HG03439 (cell line): Measurements from ENCODE around the gene POLR2J.
A peak's percentile ranks its signal among the peaks of the same experiment; 100 is the strongest.
"Not testable (repeated sequence)": the region's sequence is repeated elsewhere in the genome, so short reads cannot be mapped to it uniquely, and the experiment has no call there.

Experiments used
- ATAC-seq: cut with Tn5 transposase; IDR thresholded peaks from one replicate; pipeline ENCODE4 v1.9.1; 2021; ENCODE audit warnings: mild to moderate bottlenecking, moderate library complexity; ENCODE audit not compliant: unreplicated experiment

The POLR2J gene

DNA sequence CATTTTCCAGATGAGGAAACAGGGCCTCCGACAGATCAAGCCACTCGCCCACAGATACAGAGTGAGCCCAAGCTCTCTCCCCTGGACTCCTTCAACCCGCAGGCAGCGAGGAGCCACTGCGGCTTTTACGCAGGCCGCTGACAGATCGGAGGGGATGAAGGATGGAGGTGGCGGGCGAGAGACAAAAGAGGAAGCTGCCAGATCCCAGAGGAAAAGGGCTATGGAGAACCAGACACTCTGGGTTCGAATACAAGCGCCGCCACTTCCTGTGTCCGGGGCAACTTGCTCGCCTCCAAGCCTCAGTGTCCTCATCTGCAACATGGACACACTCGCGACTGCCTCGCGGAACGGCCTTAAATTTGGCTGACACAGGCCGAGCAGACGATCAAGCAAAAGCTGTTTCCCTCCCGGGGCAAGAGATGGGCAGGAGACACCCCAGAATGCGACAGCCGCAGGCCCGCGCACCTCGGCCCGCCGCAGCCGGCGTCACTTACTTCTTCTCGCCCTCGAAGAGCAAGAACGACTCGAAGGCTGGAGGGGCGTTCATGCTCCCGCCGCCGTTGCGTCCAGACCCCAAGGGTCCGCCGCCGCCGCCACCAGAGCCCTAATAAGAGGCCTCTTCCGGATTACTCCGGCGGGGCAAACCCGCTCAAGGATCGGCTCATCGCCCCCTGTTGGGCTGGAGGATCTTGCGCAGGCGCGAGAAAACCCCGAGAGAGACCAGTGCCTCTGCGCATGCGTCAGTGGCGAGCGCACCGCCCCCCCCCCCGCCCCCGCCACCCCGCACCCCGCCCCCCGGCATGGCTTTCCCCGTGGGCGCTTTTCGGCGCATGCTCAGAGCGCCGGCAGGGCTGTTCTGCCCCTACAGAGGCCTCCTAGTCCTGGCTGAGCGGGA is at the start of gene POLR2J:
Gene POLR2J, minus strand, starts transcription at position 609 of the 895 bp plus-strand sequence. Its CDS starts 62 bp downstream, at position 547.
- peak; percentile 79 for ATAC-seq

- not testable (repeated sequence) for ATAC-seq
Measured at GRCh38 chr7:102527822-102528793, 49.4 kb upstream of the POLR2J start.

DNA sequence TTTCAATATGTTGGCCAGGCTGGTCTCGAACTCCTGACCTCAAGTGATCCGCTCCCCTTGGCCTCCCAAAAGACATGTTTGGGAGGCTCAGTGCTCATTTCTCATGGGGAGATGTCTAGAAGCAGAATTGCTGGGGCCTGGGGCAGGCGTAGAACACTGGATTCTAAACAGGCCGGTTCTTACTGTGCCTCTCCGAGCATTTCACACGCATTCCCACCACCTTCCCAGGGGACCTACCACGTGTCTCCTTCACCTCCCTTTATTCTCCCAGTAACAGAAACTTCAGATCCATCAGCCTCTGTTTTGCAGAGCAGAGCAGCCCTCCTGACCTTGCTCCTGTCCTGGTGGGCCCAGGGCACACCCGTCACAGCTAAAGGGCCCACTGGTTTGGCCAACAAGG is 48.5 kb upstream of the POLR2J start:
- ATAC-seq, result not testable (repeated sequence)

DNA sequence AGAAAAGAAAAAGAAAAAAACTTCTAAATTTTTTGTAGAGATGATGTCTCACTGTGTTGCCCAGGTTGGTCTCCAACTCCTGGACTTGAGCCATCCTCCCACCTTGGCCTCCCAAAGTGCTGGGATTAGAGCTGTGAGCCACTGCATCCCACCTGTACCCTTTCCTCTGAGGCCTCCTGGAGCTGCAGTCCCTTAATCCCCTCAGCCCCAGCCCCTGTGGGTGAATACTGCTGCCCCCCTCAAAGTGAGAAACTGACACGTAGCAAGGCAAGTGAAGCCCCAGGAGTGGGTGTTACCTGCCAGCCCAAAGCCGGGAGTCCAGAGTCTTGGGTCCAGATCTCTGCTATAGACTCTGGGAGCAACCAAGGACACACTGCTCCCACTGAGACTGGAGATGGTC is 46.1 kb upstream of the POLR2J start:
- ATAC-seq, result not testable (repeated sequence)

GRCh38 chr7:102520797-102521196 is 42.1 kb upstream of the POLR2J start:
- ATAC-seq, result not testable (repeated sequence)

DNA sequence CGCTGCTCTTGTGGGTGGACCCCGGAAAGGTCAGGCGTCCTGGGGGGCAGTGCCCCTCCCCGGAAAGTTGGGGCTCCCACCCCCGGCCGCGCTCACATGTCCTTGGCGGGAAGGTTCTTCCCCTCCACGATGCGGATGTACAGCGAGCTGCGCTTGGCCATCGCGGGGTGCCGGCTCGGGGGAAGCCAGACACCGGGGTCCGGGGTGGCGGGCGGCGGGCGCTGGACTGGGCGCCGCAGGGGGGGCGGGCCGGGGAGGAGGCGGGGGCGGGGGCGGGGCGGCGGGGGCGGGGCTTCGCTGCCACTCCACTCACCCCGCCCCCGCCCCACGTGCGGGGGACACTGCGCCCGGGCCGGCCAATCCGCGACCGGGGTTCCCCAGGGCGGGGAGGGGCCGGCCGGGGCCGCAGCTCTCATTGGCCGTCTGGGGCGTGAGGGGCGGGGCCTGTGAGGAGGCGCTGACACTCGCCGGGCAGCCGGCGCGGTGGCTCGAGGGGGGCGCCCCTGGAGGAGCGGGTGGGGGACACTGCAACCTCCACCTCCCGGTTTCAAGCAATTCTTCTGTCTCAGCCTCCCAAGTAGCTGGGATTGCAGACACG is 38.9 kb upstream of the POLR2J start, which contains the start of gene RASA4B:
Gene RASA4B, minus strand, starts transcription at position 228 of the 598 bp plus-strand sequence. Its CDS starts 67 bp downstream, at position 161.
- peak; percentile 55 for ATAC-seq

- peak; percentile 15 for ATAC-seq
Measured at GRCh38 chr7:102516951-102517350, 38.2 kb upstream of the POLR2J start.

DNA sequence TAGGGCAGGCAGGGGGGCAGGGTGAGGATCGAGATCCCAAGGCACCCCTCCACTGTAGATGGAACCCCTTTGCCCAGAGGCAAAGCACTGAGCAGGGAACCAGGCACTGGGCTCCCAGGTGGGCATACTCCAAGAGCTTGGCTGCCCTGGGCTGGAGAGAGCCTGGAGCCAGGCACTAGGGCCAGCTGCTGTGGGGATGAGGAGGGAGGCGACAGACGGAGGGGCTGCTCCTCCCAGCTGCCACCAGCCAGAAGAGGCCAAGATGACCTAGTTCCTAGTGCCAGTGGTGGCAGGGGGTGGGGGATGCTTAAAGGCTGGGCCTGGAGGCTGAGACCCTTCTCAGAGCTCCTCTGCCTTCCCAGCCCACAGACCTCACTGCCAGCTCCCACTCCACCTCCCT is 37.2 kb upstream of the POLR2J start:
- not testable (repeated sequence) for ATAC-seq

GRCh38 chr7:102514881-102515721 is 36.4 kb upstream of the POLR2J start:
- ATAC-seq, result peak; percentile 57

DNA sequence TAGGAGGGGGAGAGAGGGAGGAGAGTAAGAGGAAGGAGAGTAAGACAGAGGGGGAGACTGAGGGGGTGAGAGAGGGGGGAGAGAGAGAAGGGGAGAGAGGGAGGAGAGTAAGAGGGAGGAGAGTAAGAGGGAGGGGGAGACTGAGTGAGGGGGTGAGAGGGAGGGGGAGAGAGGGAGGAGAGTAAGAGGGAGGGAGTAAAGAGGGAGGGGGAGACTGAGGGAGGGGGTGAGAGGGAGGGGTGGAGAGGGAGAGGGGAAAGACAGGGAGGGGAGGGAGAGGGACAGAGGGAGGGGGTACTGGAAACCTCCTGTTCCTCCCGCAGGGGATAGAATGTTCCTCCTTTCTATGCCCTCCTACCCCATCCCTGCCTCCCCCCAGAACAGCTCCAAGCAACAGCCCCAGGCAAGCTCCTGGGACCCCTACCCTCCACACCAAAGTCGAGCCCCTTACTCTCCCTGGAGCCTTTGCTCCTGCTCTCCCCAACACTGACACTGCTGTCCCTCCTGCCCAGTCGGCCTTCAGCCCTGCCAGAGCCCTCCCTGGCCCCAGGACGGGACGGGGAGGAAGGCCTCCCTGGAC is 34.0 kb upstream of the POLR2J start:
- ATAC-seq, result not testable (repeated sequence)

- peak; percentile 28 for ATAC-seq
Measured at GRCh38 chr7:102511860-102512522, 33.3 kb upstream of the POLR2J start.

- not testable (repeated sequence) for ATAC-seq
Measured at GRCh38 chr7:102510575-102510974, 31.9 kb upstream of the POLR2J start.

DNA sequence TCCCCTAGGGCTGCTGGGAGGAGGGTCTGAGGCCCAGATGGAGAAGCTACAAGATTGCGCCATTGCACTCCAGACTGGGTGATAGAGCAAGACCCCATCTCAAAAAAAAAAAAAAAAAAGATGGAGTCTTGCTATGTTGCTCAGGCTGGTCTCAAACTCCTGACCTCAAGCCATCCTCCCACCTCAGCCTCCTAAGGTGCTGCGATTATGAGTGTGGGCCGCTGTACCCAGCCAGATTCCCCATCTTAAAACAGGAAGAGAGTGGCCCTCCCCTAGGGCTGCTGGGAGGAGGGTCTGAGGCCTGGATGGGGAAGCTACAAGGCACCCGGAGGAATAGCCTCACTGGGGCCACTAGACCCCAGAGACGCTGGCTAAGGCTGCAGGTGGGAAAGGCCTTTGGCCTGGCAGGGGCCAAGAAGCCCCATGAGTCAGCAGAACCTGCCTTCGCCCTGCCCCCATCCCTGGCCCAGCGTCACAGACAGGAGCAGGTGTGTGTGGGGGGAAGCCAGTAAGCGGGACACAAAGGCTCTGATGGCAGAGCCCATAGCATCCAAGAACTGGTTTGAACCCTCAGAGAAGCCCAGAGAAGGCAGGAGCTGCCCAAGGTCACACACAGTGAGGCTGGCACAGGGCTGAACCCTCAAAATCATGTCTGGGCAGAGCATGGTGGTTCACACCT is 28.8 kb upstream of the POLR2J start:
- not testable (repeated sequence) for ATAC-seq

DNA sequence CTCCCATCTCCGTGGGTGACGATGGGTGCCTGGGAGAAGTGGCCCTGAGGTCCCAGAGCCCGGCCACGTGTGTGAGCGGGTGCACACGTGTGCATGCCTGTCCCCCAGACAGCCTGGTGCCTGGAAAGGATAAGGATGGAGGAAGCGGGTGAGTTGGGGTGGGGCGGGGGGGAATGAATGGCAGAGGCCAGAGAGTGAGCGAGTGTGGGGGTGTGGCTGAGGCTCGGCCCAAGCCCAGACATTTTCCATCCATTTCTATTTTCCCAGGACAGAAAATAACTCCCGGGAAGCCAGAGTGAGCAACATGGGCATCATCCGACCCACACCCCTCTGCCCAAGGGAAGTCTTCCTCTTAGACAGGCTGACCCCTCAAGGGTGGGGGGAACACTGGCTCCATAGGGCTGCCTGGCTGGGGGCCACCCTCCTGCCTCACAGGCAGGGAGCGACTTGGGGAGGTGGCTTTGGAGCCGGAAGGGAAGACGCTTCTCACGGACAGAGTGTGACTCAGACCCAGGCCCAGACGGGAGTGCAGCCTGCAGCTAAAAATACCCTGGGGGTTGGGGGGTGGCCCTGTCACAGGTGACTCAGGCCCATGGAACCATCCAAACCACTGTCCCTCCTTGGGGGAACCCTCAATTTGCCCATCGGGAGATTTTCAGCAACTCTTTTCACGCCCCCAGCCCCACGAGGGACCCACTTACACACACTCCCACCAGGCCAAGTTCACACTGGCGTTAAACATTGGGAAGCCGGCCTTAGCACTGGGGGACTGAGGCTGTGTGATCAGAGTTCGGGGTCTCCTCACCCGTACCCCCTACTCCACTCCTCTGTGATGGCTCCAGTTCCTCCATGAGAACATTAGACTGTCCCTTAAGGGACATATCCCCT is 26.8 kb upstream of the POLR2J start:
- not testable (repeated sequence) for ATAC-seq

GRCh38 chr7:102503141-102503540 is 24.4 kb upstream of the POLR2J start:
- ATAC-seq, result not testable (repeated sequence)

DNA sequence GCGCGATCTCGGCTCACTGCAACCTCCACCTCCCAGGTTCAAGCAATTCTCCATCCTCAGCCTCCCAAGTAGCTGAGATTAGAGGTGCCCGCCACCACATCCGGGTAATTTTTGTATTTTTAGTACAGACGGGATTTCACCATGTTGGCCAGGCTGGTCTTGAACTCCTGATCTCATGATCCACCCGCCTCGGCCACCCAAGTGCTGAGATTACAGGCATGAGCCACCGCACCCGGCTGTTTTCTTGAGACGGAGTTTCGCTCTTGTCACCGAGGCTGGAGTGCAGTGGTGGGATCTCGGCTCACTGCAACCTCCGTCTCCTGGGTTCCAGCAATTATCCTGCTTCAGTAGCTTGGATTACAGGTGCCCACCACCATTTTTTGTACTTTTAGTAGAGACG is 19.6 kb upstream of the POLR2J start:
- not testable (repeated sequence) for ATAC-seq

DNA sequence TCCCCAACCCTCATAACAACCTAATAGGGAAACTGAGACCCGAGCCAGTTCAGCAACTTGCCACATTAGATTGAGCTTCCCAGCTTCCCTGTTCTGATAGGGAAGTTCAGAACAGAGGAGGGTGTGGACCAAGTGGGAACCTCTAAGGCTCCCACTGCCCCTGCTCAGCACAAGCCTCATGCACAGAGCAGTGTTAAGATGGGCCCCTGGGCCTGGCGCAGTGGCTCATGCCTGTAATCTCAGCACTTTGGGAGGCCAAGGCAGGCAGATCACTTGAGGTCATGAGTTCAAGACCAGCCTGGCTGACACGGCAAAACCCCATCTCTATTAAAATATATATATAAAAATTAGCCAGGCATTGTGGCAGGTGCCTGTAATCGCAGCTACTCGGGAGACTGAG is 18.6 kb upstream of the POLR2J start:
- ATAC-seq, result not testable (repeated sequence)
